T-helper 17 cell (primary cell): ENCODE data around the gene CERS5. TPM values are rescaled to one million over a fixed set of nuclear protein-coding genes. Genes with fewer than 3 reads are reported as not detected.
"Not testable (repeated sequence)": the region's sequence is repeated elsewhere in the genome, so short reads cannot be mapped to it uniquely, and the experiment has no call there.

Experiments
- ATAC-seq: fragments of 150-1000 bp; cut with Tn5 transposase; 2 replicates; pipeline ENCODE4 v1.10.0; 2021; ENCODE audit warnings: mild to moderate bottlenecking, moderate library complexity
- DNase-seq, 3 donors: peaks; one replicate each; pipeline versions ENCODE4 v3.0.0 to v3.0.0-alpha.2; 2020 to 2021
- H3K9me3 ChIP-seq: one replicate; pipeline ENCODE4 v1.7.0; 2013; ENCODE audit warnings: low read length, mild to moderate bottlenecking; ENCODE audit not compliant: control insufficient read depth, poor library complexity, severe bottlenecking
- H3K27ac Mint-ChIP-seq: one replicate; pipeline ENCODE4 v1.8.0; 2022; ENCODE audit warnings: mild to moderate bottlenecking, moderate library complexity, mixed read lengths
- H3K27me3 Mint-ChIP-seq: one replicate; pipeline ENCODE4 v1.8.0; 2022; ENCODE audit warnings: mixed read lengths
- H3K36me3 Mint-ChIP-seq: one replicate; pipeline ENCODE4 v1.8.0; 2022; ENCODE audit warnings: low read depth, mixed read lengths
- H3K4me1 Mint-ChIP-seq: one replicate; pipeline ENCODE4 v1.8.0; 2022; ENCODE audit warnings: mild to moderate bottlenecking, mixed read lengths
- H3K4me3 Mint-ChIP-seq: one replicate; pipeline ENCODE4 v1.8.0; 2022; ENCODE audit warnings: mild to moderate bottlenecking, moderate library complexity, mixed read lengths
- total RNA-seq, 4 donors: library from RNA in 2 of 4; stranded (reverse) in 2 of 4; gene quantifications; one replicate each; pipeline ENCODE4 v1.2.3 and lab custom pipeline; 2022 to 2026

The CERS5 gene
- total RNA-seq, 2 donors from 2014 or later = 51.6 to 57.8 TPM

DNA sequence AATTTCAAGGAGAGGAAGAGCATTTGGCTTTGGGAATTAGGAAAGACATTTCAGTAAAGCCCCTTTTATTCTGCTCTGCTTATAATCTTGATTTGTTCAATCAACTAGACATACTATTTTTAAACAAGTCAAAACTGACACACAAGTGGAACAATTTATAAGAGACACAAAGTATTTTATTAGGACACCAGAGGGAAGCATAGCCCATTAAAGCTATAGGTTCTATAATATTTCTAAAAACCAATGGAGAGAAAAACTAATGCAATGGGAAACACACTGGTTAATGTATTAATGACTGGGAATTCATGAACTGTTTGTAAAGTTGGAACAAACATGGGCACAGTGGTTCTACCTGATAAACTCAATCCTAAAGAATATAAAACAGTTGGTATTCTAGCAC lies 15.3 kb upstream of the CERS5 start:
- H3K27ac Mint-ChIP-seq = peak overlapping the region; percentile 79
- no peaks in the 10 kb centered on the region for H3K36me3 Mint-ChIP-seq
- H3K4me3 Mint-ChIP-seq = no peak overlapping the region
- H3K9me3 ChIP-seq = no peaks in the 10 kb centered on the region
- ATAC-seq (no peak), DNase-seq (no peak)
- no peaks in the 10 kb centered on the region for H3K27me3 Mint-ChIP-seq
- H3K4me1 Mint-ChIP-seq = peaks cover 10% of the 10 kb centered on the region

- no peaks in the 10 kb centered on the region for H3K9me3 ChIP-seq
- ATAC-seq (no peak), DNase-seq (no peak)
- H3K27me3 Mint-ChIP-seq = no peaks in the 10 kb centered on the region
- H3K4me1 Mint-ChIP-seq = peaks cover 10% of the 10 kb centered on the region
- peaks cover 5% of the 10 kb centered on the region for H3K36me3 Mint-ChIP-seq
- no peak overlapping the region for H3K27ac Mint-ChIP-seq
- H3K4me3 Mint-ChIP-seq = no peak overlapping the region
Measured at GRCh38 chr12:50181691-50182090, 14.5 kb upstream of the CERS5 start.

DNA sequence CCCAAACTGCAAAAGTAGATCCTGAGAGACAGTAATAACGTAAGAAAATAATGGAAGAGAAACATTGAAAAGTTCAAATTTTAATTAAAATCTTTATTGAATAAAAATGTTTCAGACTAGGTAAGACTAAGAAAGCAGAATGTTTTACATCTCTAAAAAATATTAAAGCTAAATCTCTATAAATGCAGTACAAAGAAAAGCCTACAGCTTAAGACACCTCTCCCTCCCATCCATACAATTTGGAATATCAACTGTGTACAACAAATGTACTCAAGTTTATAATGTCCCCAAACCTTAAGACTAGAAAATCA lies 8.5 kb upstream of the CERS5 start:
- no peak overlapping the region for H3K4me3 Mint-ChIP-seq
- no peaks in the 10 kb centered on the region for H3K27me3 Mint-ChIP-seq
- DNase-seq = no peak
- ATAC-seq = no peak
- peaks cover 2% of the 10 kb centered on the region for H3K4me1 Mint-ChIP-seq
- H3K36me3 Mint-ChIP-seq = peaks cover 5% of the 10 kb centered on the region
- H3K27ac Mint-ChIP-seq = no peak overlapping the region
- H3K9me3 ChIP-seq = no peaks in the 10 kb centered on the region

DNA sequence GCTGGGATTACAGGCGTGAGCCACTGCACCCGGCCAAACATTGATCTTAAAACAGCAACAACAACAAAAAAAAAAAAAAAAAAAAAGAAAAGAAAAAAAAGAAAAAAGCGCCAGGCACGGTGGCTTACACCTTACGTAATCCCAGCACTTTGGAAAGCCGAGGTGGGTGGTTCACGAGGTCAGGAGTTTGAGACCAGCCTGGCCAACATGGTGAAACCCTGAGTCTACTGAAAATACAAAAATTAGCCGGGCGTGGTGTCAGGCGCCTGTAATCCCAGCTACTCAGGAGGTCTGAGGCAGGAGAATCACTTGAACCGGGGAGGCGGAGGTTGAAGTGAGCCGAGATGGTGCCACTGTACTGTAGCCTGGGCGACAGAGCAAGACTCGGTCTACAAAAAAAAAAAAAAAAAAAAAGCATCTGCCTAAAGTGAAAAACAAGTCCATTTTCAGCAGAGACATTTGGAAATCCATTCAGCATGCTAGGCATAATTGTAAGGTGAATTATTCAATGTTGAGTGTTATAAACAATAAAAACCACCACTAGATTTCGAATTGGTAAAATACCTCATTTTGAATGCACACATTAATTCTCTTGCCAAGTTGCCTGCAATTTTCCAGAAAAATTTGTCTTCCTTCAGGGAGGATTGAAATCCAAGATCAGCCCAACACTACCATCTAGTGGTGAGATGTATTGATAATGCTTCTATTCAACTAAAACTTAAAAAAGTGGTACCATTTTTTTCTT lies 8.0 kb upstream of the CERS5 start:
- H3K36me3 Mint-ChIP-seq = peaks cover 5% of the 10 kb centered on the region
- no peak overlapping the region for H3K27ac Mint-ChIP-seq
- DNase-seq = no peak
- H3K4me1 Mint-ChIP-seq = peaks cover 2% of the 10 kb centered on the region
- H3K4me3 Mint-ChIP-seq = no peak overlapping the region
- H3K9me3 ChIP-seq = no peaks in the 10 kb centered on the region
- ATAC-seq = no peak
- H3K27me3 Mint-ChIP-seq = no peaks in the 10 kb centered on the region

GRCh38 chr12:50166799-50167048 lies 445 bp downstream of the CERS5 start:
- H3K36me3 Mint-ChIP-seq = no peaks in the 10 kb centered on the region
- peak overlapping the region; percentile 92 for H3K4me3 Mint-ChIP-seq
- no peaks in the 10 kb centered on the region for H3K9me3 ChIP-seq
- ATAC-seq (no peak), DNase-seq (no peak)
- peaks cover 14% of the 10 kb centered on the region for H3K4me1 Mint-ChIP-seq
- peak overlapping the region; percentile 79 for H3K27ac Mint-ChIP-seq
- no peaks in the 10 kb centered on the region for H3K27me3 Mint-ChIP-seq

DNA sequence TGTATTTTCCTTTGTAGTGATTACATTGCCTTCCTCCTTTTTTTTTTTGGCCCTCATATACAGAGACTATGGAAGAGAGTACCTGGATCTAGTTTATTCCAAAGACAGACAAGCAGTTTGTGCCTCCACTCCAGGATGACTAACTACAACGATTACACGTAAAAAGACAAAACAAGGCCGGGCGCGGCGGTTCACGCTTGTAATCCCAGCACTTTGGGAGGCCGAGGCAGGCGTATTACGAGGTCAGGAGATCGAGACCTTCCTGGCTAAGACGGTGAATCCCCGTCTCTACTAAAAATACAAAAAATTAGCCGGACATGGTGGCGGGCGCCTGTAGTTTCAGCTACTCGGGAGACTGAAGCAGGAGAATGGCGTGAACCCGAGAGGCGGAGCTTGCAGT lies 2.2 kb downstream of the CERS5 start:
- no peak overlapping the region for H3K27ac Mint-ChIP-seq
- no peak for ATAC-seq
- no peaks in the 10 kb centered on the region for H3K9me3 ChIP-seq
- peaks cover 18% of the 10 kb centered on the region for H3K4me1 Mint-ChIP-seq
- DNase-seq = no peak
- H3K4me3 Mint-ChIP-seq = peak overlapping the region; percentile 52
- H3K27me3 Mint-ChIP-seq = no peaks in the 10 kb centered on the region
- H3K36me3 Mint-ChIP-seq = no peaks in the 10 kb centered on the region

DNA sequence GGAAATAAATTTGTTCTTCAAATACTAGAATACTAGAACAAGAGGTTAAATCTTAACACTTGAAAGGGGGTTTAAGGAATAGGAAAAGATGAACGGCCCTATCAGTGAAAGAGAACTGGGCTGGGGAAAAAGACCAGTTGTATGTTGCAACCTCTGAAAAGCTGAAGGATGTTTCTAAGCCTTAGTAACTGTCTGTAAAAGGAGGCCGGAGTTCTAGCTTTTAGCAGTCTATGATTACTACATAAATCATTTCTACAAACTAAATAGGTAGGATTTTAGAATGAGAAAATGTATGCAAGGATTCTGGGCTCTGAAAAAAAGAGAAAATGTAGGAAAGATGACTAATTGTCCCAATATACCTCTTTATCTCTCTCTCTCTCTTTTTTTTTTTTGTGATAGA lies 4.9 kb downstream of the CERS5 start:
- no peak for ATAC-seq
- no peaks in the 10 kb centered on the region for H3K36me3 Mint-ChIP-seq
- no peaks in the 10 kb centered on the region for H3K27me3 Mint-ChIP-seq
- no peaks in the 10 kb centered on the region for H3K9me3 ChIP-seq
- H3K27ac Mint-ChIP-seq = no peak overlapping the region
- H3K4me1 Mint-ChIP-seq = peaks cover 28% of the 10 kb centered on the region
- H3K4me3 Mint-ChIP-seq = no peak overlapping the region
- DNase-seq = no peak

- Mint-ChIP-seq H3K27me3 (no peaks in the 10 kb centered on the region), H3K27ac (peak overlapping the region; percentile 66), H3K36me3 (no peaks in the 10 kb centered on the region), H3K4me3 (no peak overlapping the region), H3K4me1 (peaks cover 27% of the 10 kb centered on the region)
- ATAC-seq = no peak
- no peaks in the 10 kb centered on the region for H3K9me3 ChIP-seq
- no peak for DNase-seq
Measured at GRCh38 chr12:50160643-50161042, 6.5 kb downstream of the CERS5 start.

DNA sequence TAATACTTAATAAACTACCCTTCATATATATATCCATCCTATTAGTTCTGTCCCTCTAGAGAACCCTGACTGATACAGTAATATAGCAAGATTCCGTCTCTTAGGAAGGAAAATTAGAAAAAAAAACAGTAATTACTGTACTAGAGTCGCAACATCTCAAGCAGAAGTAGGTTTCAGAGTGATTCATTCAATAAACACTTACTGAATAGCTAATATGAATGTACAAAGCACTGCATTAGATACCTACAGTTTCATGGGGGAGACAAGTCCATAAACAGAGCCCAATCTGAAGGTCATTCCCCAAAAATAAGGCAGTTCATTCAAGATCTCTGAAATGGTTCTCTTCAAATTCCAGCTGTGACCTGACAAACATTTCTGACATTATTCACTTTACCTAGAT lies 9.9 kb downstream of the CERS5 start:
- Mint-ChIP-seq H3K27me3 (no peaks in the 10 kb centered on the region), H3K27ac (peak overlapping the region; percentile 75), H3K4me1 (peaks cover 19% of the 10 kb centered on the region), H3K4me3 (no peak overlapping the region), H3K36me3 (no peaks in the 10 kb centered on the region)
- ATAC-seq (no peak), DNase-seq (no peak)
- no peaks in the 10 kb centered on the region for H3K9me3 ChIP-seq

- no peaks in the 10 kb centered on the region for H3K9me3 ChIP-seq
- peaks cover 22% of the 10 kb centered on the region for H3K4me1 Mint-ChIP-seq
- no peaks in the 10 kb centered on the region for H3K27me3 Mint-ChIP-seq
- no peak overlapping the region for H3K4me3 Mint-ChIP-seq
- ATAC-seq = no peak
- H3K36me3 Mint-ChIP-seq = no peaks in the 10 kb centered on the region
- H3K27ac Mint-ChIP-seq = no peak overlapping the region
- no peak for DNase-seq
Measured at GRCh38 chr12:50156641-50157040, 10.5 kb downstream of the CERS5 start.

DNA sequence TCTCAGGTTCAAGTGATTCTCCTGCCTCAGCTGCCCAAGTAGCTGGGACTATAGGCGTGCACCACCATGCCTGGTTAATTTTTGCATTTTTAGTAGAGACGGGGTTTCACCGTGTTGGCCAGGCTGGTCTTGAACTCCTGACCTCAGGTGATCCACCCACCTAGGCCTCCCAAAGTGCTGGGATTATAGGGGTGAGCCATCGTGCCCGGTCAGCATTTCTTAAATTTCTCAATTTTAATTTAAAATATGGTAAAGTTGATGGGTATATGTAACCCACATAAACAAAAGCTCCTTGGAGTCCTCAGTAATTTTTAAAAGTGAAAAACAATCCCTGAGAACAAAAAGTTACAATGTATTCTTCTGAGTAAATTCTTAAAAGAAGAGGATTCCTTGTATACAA lies 12.2 kb downstream of the CERS5 start:
- DNase-seq, H3K36me3 Mint-ChIP-seq, H3K9me3 ChIP-seq, ATAC-seq, H3K27me3 Mint-ChIP-seq, H3K4me3 Mint-ChIP-seq: not testable (repeated sequence)
- Mint-ChIP-seq H3K4me1 (peaks cover 31% of the 10 kb centered on the region), H3K27ac (peak overlapping the region; percentile 32)

DNA sequence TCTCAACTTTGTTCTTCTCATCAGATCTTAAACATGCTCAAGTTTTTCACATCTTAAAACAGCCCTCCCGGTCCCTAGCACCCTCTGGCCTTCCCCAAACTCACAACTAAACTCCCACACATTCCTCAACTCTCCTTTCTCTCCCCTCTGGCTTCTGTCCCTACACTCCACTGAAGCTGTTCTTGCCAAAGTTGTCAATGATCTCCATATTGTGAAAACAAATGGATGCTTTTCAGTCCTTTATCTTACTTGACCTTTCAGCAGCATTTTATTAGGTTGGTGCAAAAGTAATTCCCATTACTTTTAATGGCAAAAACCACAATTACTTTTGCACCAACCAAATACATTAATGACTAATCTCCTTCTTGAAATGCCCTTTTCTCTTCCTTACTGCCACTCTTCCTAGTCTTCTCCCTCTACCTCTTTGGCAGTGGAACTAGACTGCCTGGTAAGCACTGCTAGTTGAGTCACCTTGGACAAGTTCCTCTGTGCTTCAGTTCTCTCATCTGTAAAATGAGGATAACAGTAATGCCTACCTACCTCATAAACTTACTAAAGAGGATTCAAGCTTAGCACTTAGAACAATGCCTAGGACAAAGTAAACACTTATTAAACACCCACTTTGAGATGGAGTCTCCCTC lies 16.0 kb downstream of the CERS5 start:
- Mint-ChIP-seq H3K36me3 (peaks cover 2% of the 10 kb centered on the region), H3K4me3 (no peak overlapping the region), H3K4me1 (peaks cover 20% of the 10 kb centered on the region), H3K27ac (peak overlapping the region; percentile 67), H3K27me3 (no peaks in the 10 kb centered on the region)
- DNase-seq (no peak), ATAC-seq (no peak)
- no peaks in the 10 kb centered on the region for H3K9me3 ChIP-seq

DNA sequence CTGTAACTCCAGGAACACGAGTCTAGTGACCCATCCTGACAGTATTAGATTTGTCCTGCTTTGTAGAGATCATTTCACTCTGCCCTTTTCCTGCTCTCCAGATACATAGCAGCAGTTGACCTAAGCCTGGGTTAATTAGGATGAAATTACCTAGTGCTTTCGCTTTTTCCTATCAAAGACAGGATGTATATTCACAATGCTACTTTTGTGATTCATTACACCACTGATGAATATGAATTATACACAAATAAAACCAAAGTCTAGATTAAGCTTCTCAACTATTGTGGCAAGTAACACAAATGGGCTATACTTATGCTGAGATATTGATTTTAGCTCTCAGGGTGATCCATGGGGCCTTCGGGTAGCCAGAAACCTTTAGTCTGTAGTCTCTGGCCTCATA lies 17.9 kb downstream of the CERS5 start:
- Mint-ChIP-seq H3K4me3 (no peak overlapping the region), H3K27me3 (no peaks in the 10 kb centered on the region), H3K27ac (peak overlapping the region; percentile 67), H3K4me1 (peaks cover 21% of the 10 kb centered on the region), H3K36me3 (peaks cover 2% of the 10 kb centered on the region)
- DNase-seq (no peak), ATAC-seq (no peak)
- H3K9me3 ChIP-seq = no peaks in the 10 kb centered on the region

DNA sequence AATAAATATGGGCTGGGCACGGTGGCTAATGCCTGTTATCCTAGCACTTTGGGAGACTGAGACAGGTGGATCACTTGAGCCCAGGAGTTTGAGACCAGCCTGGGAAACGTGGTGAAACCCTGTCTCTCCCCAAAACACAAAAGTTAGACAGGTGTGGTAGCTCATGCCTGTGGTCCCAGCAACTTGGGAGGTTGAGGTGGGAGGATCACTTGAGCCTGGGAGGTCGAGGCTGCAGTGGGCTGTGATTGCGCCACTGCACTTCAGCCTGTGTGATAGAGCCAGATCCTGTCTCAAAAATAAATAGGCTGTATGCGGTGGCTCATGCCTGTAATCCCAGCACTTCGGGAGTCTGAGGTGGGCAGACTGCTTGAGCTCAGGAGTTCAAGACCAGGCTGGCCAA lies 19.2 kb downstream of the CERS5 start:
- not testable (repeated sequence) for H3K27me3 Mint-ChIP-seq, ATAC-seq, H3K9me3 ChIP-seq, H3K4me3 Mint-ChIP-seq, H3K27ac Mint-ChIP-seq, H3K36me3 Mint-ChIP-seq, DNase-seq
- H3K4me1 Mint-ChIP-seq = peaks cover 21% of the 10 kb centered on the region
